Endothelial cell (in vitro differentiated cells): Measurements from ENCODE around the gene PHGDH. TPM values are rescaled to one million over a fixed set of nuclear protein-coding genes. Genes with fewer than 3 reads are reported as not detected.

Experiments used
- DNase-seq: peaks from one replicate; pipeline ENCODE4 v3.0.0; 2021; ENCODE audit warnings: low spot score
- H3K27ac Mint-ChIP-seq: one replicate; pipeline ENCODE4 v1.8.0; 2021; ENCODE audit warnings: mixed read lengths, inconsistent platforms; ENCODE audit not compliant: unreplicated experiment
- H3K27me3 Mint-ChIP-seq: one replicate; pipeline ENCODE4 v1.8.0; 2021; ENCODE audit warnings: mild to moderate bottlenecking, moderate library complexity, mixed read lengths, inconsistent platforms; ENCODE audit not compliant: unreplicated experiment
- H3K36me3 Mint-ChIP-seq: one replicate; pipeline ENCODE4 v1.8.0; 2021; ENCODE audit warnings: mild to moderate bottlenecking, low read depth, mixed read lengths, inconsistent platforms; ENCODE audit not compliant: unreplicated experiment
- H3K4me1 Mint-ChIP-seq: one replicate; pipeline ENCODE4 v1.8.0; 2021; ENCODE audit warnings: mild to moderate bottlenecking, mixed read lengths, inconsistent platforms; ENCODE audit not compliant: unreplicated experiment
- H3K4me3 Mint-ChIP-seq: one replicate; pipeline ENCODE4 v1.8.0; 2021; ENCODE audit warnings: mild to moderate bottlenecking, mixed read lengths, inconsistent platforms; ENCODE audit not compliant: unreplicated experiment
- H3K9me3 Mint-ChIP-seq: one replicate; pipeline ENCODE4 v1.8.0; 2021; ENCODE audit warnings: mixed read lengths, inconsistent platforms; ENCODE audit not compliant: unreplicated experiment
- total RNA-seq: library from RNA; stranded (reverse); fragmentation: NEBNext Ultra II Directional; extraction: Animal tissue kit (Norgen Biotek cat#: 25700); gene quantifications from one replicate; pipeline ENCODE4 v1.2.1, GENCODE V29; 2021; ENCODE audit not compliant: unreplicated experiment
- TF ChIP-seq, protein P1 (sequence below): fragments of 200-600 bp; sonication (generic); IDR thresholded peaks from one replicate; pipeline ENCODE4 v1.5.0; 2021; ENCODE audit warnings: antibody characterized with exemption; ENCODE audit not compliant: unreplicated experiment

Gene PHGDH
- total RNA-seq, 1 donor from 2014 or later = 137 TPM

DNA sequence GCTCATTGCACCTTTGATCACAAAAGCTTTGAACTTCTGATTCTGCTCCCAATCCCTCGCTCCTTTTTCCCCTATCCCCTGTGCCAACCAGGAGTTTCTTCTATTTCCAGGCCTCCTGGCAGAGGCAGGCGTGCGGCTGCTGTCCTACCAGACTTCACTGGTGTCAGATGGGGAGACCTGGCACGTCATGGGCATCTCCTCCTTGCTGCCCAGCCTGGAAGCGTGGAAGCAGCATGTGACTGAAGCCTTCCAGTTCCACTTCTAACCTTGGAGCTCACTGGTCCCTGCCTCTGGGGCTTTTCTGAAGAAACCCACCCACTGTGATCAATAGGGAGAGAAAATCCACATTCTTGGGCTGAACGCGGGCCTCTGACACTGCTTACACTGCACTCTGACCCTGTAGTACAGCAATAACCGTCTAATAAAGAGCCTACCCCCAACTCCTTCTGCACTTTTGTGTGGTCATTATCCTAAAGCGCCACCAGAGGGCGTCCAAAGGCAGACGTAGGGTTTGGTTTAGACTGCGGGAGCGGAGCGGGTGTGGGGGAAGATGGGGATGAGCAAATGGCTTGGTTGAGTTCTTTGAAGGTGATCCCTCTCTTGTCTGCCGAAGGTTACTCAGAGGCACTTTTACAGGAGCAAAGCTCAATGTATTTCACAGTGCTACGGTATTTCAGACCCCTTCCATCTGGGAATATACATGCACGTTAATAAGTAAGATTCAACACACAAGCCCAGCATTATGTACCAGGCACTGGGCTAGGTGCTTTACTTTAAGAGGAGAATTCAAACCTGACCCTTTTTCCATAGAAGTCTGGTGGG is 32.3 kb downstream of the PHGDH start:
- TF ChIP-seq, protein P1, sequence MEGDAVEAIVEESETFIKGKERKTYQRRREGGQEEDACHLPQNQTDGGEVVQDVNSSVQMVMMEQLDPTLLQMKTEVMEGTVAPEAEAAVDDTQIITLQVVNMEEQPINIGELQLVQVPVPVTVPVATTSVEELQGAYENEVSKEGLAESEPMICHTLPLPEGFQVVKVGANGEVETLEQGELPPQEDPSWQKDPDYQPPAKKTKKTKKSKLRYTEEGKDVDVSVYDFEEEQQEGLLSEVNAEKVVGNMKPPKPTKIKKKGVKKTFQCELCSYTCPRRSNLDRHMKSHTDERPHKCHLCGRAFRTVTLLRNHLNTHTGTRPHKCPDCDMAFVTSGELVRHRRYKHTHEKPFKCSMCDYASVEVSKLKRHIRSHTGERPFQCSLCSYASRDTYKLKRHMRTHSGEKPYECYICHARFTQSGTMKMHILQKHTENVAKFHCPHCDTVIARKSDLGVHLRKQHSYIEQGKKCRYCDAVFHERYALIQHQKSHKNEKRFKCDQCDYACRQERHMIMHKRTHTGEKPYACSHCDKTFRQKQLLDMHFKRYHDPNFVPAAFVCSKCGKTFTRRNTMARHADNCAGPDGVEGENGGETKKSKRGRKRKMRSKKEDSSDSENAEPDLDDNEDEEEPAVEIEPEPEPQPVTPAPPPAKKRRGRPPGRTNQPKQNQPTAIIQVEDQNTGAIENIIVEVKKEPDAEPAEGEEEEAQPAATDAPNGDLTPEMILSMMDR = peak; percentile 89
- Mint-ChIP-seq H3K9me3 (no peaks in the 10 kb centered on the region), H3K4me3 (no peak overlapping the region), H3K4me1 (peaks cover 18% of the 10 kb centered on the region), H3K27me3 (peaks cover 12% of the 10 kb centered on the region), H3K27ac (peak overlapping the region; percentile 41), H3K36me3 (peaks cover 13% of the 10 kb centered on the region)
- peak; percentile 52 for DNase-seq

DNA sequence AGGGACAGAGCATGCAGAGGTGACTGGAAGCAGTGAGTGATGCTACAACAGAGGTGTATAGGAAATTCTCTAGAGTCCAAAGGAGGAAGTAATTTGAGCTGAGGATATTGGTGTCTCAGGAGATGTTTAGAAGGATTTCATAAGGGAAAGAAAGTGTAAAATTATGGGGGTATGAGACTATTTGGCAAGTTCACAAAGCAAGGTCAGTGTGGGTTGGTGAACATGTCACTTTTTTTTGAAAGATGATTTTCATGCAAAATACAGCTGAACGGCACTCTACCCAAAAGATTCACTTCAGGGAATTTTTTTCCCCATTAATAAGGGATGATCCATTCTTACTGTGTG is 32.8 kb downstream of the PHGDH start:
- no peak overlapping the region for H3K4me3 Mint-ChIP-seq
- H3K27me3 Mint-ChIP-seq = peaks cover 12% of the 10 kb centered on the region
- H3K36me3 Mint-ChIP-seq = peaks cover 13% of the 10 kb centered on the region
- no peaks in the 10 kb centered on the region for H3K9me3 Mint-ChIP-seq
- TF ChIP-seq, protein P1 = no peak
- no peak overlapping the region for H3K27ac Mint-ChIP-seq
- H3K4me1 Mint-ChIP-seq = peaks cover 18% of the 10 kb centered on the region
- no peak for DNase-seq

DNA sequence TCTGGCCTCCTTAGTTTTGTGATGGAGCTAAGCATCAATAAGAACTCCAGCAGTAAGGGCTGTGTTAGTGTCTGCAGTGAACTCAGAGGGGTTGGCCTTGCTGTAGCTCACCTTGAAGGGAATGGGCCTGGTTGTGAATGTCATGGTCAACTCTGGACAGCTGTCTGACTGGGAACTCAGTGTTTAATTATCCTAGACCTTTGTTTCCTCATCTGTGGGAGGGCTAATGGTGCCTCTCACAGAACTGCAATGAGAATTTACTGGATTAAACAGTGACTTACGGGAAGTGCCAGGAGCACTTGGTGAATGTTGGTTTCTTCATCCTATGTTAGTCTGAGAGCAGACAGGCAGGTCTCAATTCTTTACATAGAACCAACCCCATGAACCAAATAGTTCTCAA is 33.3 kb downstream of the PHGDH start:
- Mint-ChIP-seq H3K36me3 (peaks cover 13% of the 10 kb centered on the region), H3K27me3 (peaks cover 12% of the 10 kb centered on the region), H3K27ac (no peak overlapping the region), H3K4me3 (no peak overlapping the region), H3K9me3 (no peaks in the 10 kb centered on the region), H3K4me1 (peaks cover 18% of the 10 kb centered on the region)
- DNase-seq = no peak
- TF ChIP-seq, protein P1 = no peak

DNA sequence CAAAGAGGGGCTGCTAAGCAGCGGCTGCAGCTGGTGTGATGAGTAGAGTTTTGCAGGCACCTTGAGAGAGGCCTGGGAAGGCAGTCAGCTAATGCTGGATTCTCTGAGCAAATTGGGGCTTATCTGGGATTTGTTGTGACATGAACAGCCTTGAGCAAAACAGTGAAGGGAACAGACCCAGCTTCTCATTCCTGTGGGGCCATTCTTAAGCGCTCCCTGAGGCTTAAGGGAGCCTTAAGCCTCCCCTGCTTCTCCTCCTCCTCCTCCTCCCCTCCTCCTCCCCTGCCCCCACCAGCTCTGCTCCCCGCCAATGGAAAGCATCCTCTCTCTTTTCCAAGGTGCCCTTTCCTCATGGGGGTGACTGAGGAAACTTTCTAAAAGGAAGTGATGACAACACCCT is 35.7 kb downstream of the PHGDH start:
- no peak overlapping the region for H3K27ac Mint-ChIP-seq
- peaks cover 5% of the 10 kb centered on the region for H3K36me3 Mint-ChIP-seq
- peaks cover 14% of the 10 kb centered on the region for H3K4me1 Mint-ChIP-seq
- no peak overlapping the region for H3K4me3 Mint-ChIP-seq
- peaks cover 8% of the 10 kb centered on the region for H3K27me3 Mint-ChIP-seq
- TF ChIP-seq, protein P1 = no peak
- H3K9me3 Mint-ChIP-seq = no peaks in the 10 kb centered on the region
- DNase-seq = no peak

DNA sequence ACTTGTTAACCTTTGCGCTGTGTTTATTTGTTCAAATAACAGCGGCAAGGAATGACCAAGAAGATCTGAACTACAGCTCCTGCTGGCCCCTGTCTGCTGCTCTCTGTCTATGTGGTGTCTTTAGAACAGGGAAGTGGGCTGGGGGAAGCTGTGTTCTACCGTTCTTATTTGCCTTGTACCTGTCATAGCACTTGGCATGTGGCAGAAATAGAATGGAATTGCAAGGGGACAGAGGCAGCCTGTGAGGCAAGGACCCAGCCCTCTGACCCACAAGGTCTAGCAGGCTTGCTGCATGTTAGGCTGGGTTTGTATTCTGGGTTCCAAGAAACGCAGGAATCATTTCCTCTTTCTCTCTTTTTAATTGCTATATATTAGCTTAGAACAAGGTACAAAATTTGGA is 36.3 kb downstream of the PHGDH start:
- Mint-ChIP-seq H3K9me3 (no peaks in the 10 kb centered on the region), H3K27me3 (peaks cover 7% of the 10 kb centered on the region)

More for the DNA sequence above, 36.3 kb downstream of the PHGDH start:
- peaks cover 14% of the 10 kb centered on the region for H3K4me1 Mint-ChIP-seq
- peaks cover 4% of the 10 kb centered on the region for H3K36me3 Mint-ChIP-seq
- TF ChIP-seq, protein P1 = no peak
- H3K27ac Mint-ChIP-seq = no peak overlapping the region
- DNase-seq = no peak
- no peak overlapping the region for H3K4me3 Mint-ChIP-seq
